ENCODE results near the gene HSF5.

DNA sequence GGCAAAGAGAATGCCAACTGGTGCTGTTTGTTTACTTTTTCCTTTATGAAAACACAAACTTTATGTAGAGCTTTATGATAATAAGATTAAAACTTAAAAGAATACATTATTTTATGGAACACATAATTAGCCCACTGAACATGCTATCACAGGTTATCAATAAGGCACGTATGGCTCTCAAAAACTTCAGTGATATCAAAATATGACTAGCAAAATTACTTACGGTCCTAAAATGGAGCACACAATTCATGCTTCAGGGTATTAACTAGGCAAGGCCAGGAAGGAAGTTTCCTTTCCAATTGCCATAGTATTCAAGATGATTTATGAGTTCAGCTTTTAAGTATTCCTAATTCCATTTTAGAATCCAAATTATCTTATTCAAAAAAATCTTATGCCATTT is 74.5 kb downstream of the HSF5 start:
- TF ChIP-seq GATA3 (IDR thresholded peaks at IDR 0.05; ENCODE audit: low read depth, low read length) (no peak), GATA2 (IDR thresholded peaks at IDR 0.05; ENCODE audit: low read depth, low read length) (no peak)

Data from SH-SY5Y (cell line).